Breast epithelium (tissue), 3 donors: ENCODE data around the gene ISG20.

Experiments used
- POLR2AphosphoS5 ChIP-seq, 3 donors: sonication (generic); formaldehyde crosslinking; IDR thresholded peaks; one replicate each; pipeline ENCODE4 v1.6.1; 2017; ENCODE audit warnings: antibody characterized with exemption in 3 of 3
- TF ChIP-seq, protein P1 (sequence below), 3 donors: fragments of 450-650 bp; IDR thresholded peaks; one replicate each; pipeline ENCODE4 v1.5.1; 2016 to 2017; ENCODE audit warnings: antibody characterized with exemption in 3 of 3, mild to moderate bottlenecking in 3 of 3, moderate library complexity in 3 of 3

DNA sequence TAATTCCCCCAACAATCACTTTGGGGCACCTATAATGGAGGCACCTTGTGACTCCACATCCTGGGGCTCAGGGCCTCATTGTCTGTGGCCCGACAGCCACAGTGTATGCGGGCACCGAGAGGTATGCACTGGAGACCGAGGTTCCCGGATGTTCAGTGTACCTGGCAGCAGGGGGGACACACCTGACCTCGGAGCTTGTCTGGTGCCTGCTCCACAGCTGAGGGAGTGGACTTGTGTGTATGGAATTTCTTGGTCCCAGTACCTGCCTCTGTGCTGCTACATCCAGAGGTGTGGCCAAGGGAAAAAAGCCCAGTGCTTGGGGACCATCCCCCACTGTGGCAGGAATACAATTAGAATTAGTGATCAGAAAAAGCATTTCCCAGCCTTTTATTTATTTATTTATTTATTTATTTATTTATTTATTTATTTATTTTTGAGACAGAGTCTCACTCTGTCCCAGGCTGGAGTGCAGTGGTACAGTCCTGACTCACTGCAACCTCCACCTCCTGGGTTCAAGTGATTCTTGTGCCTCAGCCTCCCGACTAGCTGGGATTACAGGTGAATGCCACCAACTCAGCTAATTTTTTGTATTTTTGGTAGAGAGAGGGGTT lies 26.5 kb upstream of the ISG20 start:
- TF ChIP-seq, protein P1, sequence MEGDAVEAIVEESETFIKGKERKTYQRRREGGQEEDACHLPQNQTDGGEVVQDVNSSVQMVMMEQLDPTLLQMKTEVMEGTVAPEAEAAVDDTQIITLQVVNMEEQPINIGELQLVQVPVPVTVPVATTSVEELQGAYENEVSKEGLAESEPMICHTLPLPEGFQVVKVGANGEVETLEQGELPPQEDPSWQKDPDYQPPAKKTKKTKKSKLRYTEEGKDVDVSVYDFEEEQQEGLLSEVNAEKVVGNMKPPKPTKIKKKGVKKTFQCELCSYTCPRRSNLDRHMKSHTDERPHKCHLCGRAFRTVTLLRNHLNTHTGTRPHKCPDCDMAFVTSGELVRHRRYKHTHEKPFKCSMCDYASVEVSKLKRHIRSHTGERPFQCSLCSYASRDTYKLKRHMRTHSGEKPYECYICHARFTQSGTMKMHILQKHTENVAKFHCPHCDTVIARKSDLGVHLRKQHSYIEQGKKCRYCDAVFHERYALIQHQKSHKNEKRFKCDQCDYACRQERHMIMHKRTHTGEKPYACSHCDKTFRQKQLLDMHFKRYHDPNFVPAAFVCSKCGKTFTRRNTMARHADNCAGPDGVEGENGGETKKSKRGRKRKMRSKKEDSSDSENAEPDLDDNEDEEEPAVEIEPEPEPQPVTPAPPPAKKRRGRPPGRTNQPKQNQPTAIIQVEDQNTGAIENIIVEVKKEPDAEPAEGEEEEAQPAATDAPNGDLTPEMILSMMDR (IDR thresholded peaks at IDR 0.05) = no peak
- TF ChIP-seq POLR2AphosphoS5 (IDR thresholded peaks at IDR 0.05) = no peak
